HG03196 (cell line): ENCODE results near the gene TMEM130.
"Not testable (repeated sequence)": the region's sequence is repeated elsewhere in the genome, so short reads cannot be mapped to it uniquely, and the experiment has no call there.

ENCODE experiments used
- ATAC-seq: cut with Tn5 transposase; IDR thresholded peaks from one replicate; pipeline ENCODE4 v1.9.1; 2021; ENCODE audit not compliant: unreplicated experiment

Gene TMEM130

DNA sequence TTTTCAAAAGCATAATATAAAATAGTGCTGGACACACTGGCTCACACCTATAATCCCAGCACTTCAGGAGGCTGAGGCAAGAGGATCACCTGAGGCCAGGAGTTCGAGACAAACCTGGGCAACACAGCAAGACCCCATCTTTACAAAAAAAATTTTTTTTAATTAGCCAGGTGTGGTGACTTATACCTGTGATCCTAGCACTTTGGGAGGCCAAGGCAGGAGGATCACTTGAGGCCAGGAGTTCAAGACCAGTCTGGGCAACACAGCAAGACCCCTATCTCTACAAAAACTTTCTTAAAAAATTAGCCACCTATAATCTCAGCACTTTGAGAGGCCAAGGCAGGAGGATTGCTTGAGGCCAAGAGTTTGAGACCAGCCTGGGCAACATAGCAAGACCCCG, 27.3 kb downstream of the TMEM130 start:
- not testable (repeated sequence) for ATAC-seq

DNA sequence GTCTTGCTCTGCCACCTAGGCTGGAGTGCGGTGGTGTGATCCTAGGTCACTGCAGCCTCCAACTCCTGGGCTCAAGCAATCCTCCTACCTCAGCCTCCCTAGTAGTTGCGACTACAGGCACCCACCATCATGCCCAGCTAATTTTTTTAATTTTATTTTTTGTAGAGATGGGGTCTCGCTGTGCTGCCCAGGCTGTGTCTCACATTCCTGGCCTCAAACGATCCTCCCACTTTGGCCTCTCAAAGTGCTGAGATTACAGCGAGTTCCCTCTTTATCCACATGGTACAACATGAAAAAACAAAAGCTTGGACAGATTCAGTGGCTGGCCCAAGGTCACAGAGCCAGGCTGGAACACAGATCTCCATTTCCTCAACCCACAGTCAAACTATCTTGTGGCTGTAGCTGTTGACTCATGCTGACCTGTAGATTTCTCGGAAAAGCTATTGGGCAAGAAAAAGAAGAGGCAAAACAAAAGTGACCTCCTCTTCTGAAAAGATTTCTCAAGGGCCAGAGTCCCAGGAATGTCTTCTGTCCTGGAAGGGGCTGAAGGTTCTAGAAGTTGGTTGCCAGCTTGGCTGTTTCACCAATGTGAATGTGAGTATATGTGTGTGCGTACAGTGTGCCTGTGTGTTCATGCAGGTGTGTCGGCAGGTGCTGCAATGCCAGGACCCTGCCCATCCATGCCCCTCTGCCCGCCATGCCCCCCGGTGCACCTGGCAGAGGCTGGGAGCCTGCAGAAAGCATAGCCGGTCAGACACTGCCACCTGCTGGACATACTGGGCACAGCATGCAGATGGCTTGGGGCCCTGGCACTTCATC, 28.4 kb downstream of the TMEM130 start:
- ATAC-seq: no peak

DNA sequence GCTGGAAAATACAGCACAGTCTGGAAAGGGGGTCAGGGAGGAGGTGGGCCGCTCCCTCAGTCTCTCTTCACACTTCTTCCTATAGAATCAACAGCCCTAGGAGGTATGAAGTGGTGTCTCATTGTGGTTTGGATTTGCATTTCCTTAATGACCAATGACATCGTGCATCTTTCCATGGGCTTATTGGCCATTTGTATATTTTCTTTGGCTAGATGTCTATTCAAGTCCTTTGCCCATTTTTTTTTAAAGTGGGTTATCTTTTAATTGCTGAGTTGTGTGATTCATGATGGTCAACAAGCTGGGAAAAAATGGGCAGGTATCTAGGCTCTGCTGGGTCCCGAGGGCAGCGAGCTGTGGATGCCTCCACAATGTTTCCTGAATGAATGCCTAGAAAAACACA, 29.1 kb downstream of the TMEM130 start:
- no peak for ATAC-seq

DNA sequence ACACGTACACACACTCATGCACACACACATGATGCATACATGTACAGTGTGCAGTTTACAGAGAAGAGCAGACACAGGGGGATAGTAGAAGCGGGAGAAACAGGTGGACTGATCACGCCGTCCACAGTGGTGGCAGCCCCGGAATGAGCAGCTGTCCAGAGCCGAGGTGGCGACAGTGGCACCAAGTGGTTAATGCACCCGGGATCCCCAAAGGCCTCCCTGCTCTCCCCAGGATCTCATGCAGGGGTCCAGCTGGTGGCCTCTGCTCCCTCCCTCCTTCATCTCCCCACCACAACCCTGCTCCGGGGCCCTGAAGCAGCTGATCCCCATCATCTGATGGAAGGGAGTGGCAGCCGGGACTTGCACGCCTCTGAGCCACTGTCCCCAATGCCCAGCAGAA, 29.7 kb downstream of the TMEM130 start:
- no peak for ATAC-seq

DNA sequence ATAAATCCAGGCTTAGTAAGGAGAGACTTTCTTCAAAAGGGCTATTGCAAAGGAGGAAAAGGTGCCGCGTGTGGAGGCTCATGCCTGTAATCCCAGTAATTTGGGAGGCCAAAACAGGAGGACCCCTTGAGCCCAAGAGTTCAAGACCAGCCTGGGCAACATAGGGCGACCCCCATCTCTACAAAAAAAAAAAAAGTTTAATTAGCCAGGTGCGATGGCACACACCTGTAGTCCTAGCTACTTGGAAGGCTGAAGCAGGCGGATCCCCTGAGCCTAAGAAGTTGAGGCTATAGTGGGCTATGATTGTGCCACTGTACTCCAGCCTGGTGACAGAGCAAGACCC, 32.2 kb downstream of the TMEM130 start:
- no peak for ATAC-seq

DNA sequence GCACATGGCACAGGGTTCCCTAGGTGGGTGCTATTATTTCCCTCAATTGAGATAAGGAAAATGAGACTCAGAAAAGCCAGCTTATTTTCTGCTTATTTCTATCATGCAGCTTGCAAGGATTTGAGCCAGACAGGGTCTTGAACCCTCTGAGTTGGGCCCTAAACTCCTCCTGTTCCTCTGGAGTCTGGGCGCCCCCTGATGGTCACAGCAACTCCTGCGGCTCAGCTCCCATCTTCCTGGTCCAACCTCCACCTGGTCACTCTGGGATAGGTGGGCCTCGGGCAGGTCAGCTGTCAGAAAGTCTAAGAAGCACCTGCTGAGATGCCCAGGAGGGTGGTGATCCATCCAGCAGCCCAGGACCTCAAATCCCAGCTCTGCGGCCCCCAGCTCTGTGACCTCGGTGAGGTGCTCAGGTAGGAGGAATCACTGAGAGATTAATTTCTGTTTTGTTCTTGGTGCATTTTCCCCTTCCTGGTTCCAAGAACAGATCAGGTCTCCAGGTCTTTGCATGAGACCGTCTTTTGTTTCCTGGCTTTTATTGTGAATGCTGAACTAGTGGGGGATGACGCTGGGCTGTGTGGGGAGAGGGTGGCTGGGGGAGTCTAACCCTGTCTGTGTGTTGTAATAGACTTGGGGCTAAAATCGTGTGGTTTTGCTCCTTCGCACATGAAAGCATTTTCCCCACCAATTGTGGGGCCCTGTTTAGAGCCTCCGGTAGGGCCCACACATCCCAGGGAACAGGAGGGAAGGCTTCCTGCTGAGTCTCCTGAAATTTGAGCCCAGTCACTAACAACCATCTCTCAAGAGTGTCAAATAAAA, 32.8 kb downstream of the TMEM130 start:
- ATAC-seq: no peak

DNA sequence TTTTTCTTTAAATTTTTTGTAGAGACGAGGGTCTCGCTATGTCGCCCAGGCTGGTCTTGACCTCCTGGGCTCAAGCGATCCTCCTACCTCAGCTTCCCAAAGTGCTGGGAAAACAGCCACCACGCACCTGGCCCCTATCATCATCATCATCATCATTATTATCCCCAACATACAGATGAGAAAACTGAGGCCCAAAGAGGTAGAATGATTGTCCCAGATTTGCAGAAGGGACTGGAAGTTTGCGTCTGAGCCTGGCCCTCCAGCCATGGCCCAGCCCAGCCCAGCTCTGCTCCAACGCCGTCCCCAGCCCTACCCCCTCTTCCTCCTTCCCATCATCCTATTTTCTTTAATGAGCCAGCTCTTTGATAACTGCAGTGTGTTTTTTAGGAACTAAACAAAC, 34.9 kb downstream of the TMEM130 start:
- ATAC-seq: no peak

DNA sequence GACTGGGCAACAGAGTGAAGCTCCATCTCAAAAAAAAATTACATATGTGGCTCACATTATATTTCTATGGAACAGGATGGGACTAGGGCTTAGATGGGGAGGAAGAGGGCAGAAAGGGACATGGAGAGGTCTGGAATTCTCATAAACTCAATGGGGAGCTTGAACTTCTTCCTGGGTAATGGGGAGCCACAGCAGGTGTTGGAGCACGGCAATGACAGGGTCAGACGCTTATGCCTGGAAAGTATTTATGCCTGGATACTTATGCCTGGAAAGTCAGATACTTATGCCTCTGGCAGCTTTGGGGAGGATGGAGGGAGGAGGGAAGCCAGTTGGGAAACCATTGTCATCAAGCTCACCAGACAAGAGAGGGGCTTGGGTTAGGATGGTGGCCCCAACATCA, 36.8 kb downstream of the TMEM130 start:
- no peak for ATAC-seq

DNA sequence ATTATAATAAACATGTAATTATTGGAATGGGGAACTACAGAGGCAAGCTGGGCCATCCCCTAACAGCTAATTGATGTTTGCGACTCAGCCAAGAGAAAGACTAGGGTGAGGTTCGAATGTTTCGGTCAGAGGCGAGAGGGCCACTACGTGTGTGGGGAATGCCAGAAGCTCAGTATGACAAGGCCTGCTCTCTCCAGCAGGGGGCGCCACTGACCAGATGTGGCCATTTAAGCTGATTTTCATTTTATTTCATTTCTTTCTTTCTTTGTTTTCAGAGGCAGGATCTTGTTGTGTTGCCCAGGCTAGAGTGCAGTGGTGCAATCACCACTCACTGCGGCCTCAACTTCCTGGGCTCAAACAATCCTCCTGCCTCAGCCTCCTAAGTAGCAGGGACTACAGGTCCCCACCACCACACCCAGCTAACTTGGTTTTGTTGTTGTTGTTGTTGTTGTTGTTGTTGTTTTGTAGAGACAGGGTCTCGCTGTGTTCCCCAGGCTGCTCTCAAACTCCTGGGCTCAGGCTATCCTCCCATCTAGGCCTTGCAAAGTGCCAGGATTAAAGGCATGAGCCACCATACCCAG, 38.1 kb downstream of the TMEM130 start:
- no peak for ATAC-seq

DNA sequence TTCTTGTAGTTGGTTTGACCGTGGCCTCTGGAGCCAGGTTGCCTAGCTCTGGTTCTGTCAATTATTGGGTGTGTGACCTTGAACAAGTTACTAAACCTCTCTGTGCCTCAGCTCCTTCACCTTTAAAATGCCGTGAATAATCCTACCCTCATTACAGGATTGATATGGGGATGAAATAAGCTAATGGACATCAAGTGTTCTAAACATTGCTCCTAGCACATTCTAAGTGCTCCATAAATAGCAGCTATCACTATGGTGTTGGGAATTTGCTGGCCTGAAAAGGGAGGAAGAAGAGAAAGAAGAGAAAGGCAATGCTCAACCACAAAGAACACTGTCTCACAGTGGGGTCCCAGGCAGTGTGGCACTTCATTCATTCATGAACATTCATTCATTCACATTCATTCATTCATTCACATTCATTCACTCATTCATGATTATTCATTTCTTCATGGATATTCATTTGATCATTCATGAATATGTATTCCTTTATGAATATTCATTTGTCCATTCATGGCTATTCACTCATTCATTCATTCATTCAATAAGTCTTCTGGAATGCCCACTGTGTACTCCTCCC, 38.8 kb downstream of the TMEM130 start:
- ATAC-seq: no peak

DNA sequence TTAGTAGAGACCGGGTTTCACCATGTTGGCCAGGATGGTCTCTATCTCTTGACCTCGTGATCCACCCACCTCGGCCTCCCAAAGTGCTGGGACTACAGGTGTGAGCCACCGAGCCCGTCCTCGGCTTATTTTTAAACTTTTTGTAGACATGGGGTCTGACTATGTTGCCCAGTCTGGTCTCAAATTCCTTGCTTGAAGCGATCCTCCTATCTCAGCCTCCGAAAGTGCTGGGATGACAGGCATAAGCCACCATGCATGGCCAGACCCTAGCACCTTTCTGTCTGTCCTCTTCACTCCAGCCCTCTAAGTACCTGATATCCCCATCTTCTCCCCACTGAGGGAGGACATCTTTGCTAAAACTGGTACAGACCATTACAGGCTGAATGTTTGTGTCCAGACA, 41.4 kb downstream of the TMEM130 start:
- no peak for ATAC-seq

DNA sequence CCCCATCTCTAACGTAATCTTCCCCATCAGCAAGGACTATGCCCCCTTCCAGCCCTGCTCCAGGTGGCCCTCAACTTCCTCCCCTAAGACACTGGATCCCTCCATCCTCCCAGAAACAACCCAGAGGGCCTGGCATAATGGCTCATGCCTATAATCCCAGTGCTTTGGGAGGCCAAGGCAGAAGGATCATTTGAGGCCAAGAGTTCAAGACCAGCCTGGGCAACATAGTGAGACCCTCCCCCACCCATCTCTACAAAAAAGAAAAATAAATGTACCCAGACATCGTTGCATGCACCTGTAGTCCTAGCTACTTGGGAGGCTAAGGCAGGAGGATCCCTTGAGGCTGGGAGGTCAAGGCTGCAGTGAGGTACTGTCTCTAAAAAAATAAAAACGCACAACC, 42.6 kb downstream of the TMEM130 start:
- ATAC-seq: no peak

DNA sequence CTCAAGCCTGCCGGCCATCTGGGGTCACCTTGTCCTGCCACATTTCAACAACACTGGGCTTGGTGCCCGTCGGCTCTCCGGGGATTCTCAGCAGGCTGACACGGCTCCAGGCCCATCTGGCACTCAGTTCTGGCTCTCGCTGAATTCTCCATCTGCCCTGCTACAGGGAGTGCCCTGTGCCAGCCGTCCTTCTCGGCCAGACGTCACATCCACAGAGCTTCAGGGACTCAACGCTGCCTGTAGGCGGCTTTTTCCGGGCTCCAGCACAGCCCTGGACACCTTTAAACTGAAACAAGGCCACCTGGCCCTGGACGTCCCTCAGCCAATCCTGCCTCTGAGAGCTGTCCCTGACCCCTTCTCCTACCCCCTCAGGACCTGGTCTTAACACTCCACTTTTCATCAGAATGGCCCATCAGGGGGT, 43.0 kb downstream of the TMEM130 start:
- no peak for ATAC-seq

DNA sequence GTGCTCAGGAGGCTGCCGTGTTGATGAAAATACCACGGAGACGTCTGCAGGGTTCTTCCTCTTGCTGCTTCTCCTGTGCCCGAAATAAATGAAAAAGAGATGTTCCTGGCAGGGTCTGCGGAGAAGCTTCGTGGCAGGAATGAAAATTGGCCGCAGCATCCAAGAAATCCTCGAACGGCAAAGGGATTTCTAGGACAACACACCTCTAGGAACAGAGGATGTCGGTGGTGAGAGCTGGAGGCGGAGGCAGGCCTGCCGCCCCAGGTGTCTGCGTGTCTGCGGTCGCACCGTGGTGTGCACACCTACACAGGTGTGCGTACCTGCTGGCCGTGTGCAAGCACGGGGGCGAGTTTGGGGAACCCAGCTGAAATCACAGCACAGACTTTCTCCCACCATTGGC, 43.4 kb downstream of the TMEM130 start:
- ATAC-seq: no peak

DNA sequence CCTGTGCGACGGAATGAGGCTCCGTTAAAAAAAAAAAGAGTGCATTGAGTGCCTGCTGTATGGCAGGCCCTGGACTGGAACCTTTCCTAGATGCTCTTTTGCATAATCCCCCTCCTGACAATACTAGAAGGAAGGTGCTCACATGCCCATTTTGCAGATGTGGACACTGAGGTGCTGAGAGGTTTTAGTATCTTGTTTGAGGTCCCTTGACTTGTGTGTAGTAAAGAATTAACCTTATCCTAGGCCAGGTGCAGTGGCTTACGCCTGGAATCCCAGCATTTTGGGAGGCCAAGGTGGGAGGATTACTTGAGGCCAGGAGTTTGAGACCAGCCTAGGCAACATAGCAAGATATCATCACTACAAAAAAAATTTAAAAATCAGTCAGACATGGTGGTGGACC, 46.6 kb downstream of the TMEM130 start:
- no peak for ATAC-seq

DNA sequence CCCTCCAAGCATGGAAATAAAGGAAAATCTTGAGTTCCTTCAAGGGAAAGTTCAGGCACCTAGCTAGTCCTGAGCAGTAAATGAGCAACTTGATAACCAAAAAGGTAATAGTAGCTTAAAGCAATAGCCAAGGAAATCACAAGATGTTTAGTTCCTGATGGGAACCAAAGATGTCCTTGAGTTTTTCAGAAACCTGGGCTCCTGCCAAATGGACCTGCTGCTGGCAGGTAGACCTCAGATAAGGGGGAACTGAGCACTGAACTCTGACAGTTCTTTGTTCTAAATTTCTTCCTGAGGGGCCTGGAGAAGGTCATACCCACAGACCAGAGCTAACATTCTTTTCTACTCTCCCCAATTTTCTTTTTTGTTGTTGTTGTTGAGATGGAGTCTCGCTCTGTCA, 48.5 kb downstream of the TMEM130 start:
- ATAC-seq: no peak

DNA sequence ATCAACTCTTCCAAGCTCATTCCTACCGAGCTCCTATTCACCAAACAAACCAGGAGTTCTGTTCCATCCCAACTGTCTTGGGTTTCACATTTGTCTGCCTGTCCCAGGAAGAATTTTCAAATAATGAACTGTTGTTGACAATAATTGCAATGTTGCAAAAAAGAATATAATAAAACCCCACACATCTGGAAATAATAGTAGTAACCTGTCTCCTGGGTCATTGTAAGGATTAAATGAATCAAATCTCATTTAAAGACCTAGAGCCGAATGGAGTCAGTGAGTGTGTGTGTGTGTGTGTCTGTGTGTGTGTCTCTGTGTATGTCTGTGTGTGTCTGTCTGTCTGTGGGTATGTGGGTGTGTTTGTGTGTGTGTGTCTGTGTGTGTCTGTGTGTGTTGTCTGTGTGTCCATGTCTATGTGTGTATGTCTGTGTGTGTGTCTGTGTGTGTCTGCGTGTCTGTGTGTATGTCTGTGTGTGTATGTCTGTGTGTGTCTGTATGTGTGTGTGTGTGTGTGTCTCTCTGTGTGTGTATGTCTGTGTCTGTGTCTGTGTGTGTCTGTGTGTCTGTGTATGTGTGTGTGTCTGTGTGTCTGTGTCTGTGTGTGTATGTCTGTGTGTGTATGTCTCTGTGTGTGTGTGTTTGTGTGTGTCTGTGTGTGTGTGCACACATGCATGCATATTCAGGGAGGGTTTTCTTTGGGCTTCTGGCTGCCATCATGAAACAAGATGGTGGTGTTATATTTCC, 52.7 kb downstream of the TMEM130 start:
- no peak for ATAC-seq

DNA sequence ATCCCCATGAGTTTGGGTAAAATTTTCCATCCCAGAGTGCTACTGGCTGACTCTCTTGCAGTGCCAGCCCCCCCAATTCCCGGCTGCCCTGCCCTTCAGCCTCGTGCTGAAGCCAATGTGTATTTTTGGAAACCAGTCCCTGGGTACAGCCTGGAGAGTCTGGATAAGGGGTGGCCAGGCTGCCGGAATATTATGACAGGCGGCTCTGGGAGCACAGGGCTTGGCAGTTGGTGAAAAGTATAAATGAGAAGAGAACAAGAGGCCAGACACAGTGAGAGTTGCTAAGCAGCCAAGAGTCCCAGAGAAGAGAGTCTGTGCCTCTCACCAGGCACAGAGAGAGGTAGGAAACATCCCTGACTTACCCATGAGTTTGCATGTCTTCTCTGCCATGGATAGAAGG, 53.6 kb downstream of the TMEM130 start:
- ATAC-seq: no peak

DNA sequence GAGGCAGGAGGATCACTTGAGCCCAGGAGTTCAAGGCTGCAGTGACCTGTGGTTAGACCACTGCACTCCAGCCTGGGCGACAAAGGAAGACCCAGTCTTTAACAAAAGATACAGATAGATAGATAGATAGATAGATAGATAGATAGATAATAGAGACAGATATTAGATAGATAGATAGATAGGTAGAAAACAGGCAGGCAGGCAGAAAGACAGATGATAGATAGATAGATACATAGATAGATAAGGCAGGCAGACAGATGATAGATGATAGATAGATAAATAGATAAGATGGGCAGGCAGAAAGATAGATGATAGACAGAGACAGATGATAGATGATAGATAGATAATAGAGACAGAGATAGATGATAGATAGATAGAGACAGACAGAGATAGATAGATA, 54.5 kb downstream of the TMEM130 start:
- ATAC-seq: no peak

DNA sequence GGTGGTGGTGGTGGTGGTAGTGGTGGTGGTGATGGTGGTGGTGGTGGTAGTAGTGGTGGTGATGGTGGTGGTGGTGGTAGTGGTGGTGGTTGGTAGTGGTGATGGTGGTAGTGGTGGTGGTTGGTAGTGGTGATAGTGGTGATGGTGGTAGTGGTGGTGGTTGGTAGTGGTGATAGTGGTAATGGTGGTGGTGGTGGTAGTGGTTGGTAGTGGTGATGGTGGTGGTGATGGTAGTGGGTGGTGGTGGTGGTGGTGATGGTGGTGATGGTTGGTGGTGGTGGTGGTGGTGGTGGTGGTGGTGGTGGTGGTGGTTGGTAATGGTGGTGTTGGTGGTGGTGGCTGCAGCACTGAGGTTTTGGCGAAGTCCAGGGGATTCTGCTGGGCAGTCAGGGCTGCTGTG, 58.5 kb downstream of the TMEM130 start:
- ATAC-seq: no peak

DNA sequence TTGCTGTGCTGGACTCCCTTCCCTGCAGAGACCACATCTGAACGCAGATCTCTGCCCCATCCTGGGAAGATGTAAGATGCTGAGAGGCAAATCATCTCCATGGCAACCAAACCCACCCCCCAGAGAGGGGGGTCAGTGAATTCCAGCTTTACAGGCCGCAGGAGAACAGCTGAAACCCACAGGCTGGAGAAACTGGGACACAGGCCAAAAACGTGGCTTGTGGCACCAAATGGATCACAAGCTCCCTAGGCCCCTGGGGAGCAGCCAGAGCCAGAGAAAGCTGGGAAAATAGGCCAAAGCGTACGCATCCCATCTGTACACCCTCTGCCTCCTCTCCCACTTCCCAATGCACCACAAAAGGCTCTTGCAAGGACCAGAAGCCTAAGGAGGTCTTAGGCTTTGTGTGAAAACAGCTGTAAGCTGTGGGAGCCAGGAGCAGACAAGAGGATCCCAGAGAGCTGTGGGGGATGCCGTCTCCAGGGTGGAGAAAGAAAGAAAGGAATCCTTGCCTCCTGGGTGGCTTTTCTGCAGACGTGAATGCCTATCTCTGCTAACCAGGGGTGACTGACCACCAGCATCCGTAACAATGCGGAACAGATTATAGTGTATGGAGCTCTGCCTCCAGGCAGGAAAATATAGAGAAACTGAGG, 59.5 kb downstream of the TMEM130 start:
- ATAC-seq: no peak
